H7 (cell line): ENCODE measurements around the gene SCO1. TPM values are rescaled to one million over a fixed set of nuclear protein-coding genes. Genes with fewer than 3 reads are reported as not detected.

Source experiments
- DNase-seq: peaks from one replicate; pipeline ENCODE4 v3.0.0; 2012
- H3K27me3 ChIP-seq: 2 replicates; pipeline ENCODE4 v1.6.0; 2011; ENCODE audit warnings: mild to moderate bottlenecking, low read length; ENCODE audit not compliant: control insufficient read depth, insufficient read depth
- H3K36me3 ChIP-seq: replicated peaks from 2 replicates; pipeline ENCODE4 v1.5.1; 2011; ENCODE audit warnings: low read length; ENCODE audit not compliant: control insufficient read depth, insufficient read depth
- H3K4me3 ChIP-seq: 2 replicates; pipeline ENCODE4 v1.5.1; 2011; ENCODE audit warnings: low read depth, mild to moderate bottlenecking, control low read depth, low read length, moderate library complexity; ENCODE audit not compliant: insufficient read depth
- total RNA-seq: library from RNA; depleted of rRNA; stranded (reverse); fragments of >200 nt; shearing (Covaris generic); gene quantifications from 2 replicates; pipeline ENCODE4 v1.2.3, GENCODE V29; 2014; rRNA removed

Gene SCO1
- total RNA-seq, result 69.6 and 70.4 TPM in 2 replicates

GRCh38 chr17:10697092-10698081 is at the start of gene SCO1, which contains the start of gene ADPRM:
SCO1 (minus strand) TSS chr17:10697533; CDS start chr17:10697507, 26 bp downstream.
ADPRM (plus strand) TSS chr17:10697594; CDS start chr17:10704927, 7,333 bp downstream.
- DNase-seq, result peak; percentile 94
- Histone ChIP-seq H3K27me3 (no peaks in the 10 kb centered on the region), H3K4me3 (peak within 1 kb of the TSS; percentile 93), H3K36me3 (peaks cover 12% of the 10 kb centered on the region)

GRCh38 chr17:10745231-10745630 is 47.9 kb upstream of the SCO1 start:
- no peaks in the 10 kb centered on the region for H3K27me3 ChIP-seq
- DNase-seq, result no peak
- H3K4me3 ChIP-seq, result no peak overlapping the region
- H3K36me3 ChIP-seq, result no peaks in the 10 kb centered on the region

- no peak overlapping the region for H3K4me3 ChIP-seq
- no peak for DNase-seq
- H3K27me3 ChIP-seq, result no peaks in the 10 kb centered on the region
- H3K36me3 ChIP-seq, result no peaks in the 10 kb centered on the region
Measured at GRCh38 chr17:10744501-10745000, 47.2 kb upstream of the SCO1 start.

- Histone ChIP-seq H3K27me3 (no peaks in the 10 kb centered on the region), H3K4me3 (no peak overlapping the region), H3K36me3 (no peaks in the 10 kb centered on the region)
- DNase-seq, result no peak
Measured at GRCh38 chr17:10743316-10744009, 46.1 kb upstream of the SCO1 start.

GRCh38 chr17:10742431-10742830 is 45.1 kb upstream of the SCO1 start:
- no peak overlapping the region for H3K4me3 ChIP-seq
- no peaks in the 10 kb centered on the region for H3K27me3 ChIP-seq
- DNase-seq, result no peak
- no peaks in the 10 kb centered on the region for H3K36me3 ChIP-seq

- DNase-seq, result no peak
- no peak overlapping the region for H3K4me3 ChIP-seq
- no peaks in the 10 kb centered on the region for H3K36me3 ChIP-seq
- no peaks in the 10 kb centered on the region for H3K27me3 ChIP-seq
Measured at GRCh38 chr17:10741416-10742135, 44.2 kb upstream of the SCO1 start.

- no peaks in the 10 kb centered on the region for H3K27me3 ChIP-seq
- H3K4me3 ChIP-seq, result no peak overlapping the region
- no peaks in the 10 kb centered on the region for H3K36me3 ChIP-seq
- DNase-seq, result no peak
Measured at GRCh38 chr17:10739386-10739785, 42.1 kb upstream of the SCO1 start.

GRCh38 chr17:10738521-10739258 is 41.4 kb upstream of the SCO1 start:
- Histone ChIP-seq H3K36me3 (no peaks in the 10 kb centered on the region), H3K4me3 (no peak overlapping the region), H3K27me3 (no peaks in the 10 kb centered on the region)
- no peak for DNase-seq

GRCh38 chr17:10737736-10738135 is 40.4 kb upstream of the SCO1 start:
- DNase-seq, result no peak
- Histone ChIP-seq H3K27me3 (no peaks in the 10 kb centered on the region), H3K36me3 (no peaks in the 10 kb centered on the region), H3K4me3 (no peak overlapping the region)

- Histone ChIP-seq H3K36me3 (no peaks in the 10 kb centered on the region), H3K4me3 (no peak overlapping the region), H3K27me3 (no peaks in the 10 kb centered on the region)
- peak; percentile 78 for DNase-seq
Measured at GRCh38 chr17:10737168-10737622, 39.9 kb upstream of the SCO1 start.

GRCh38 chr17:10735821-10736220 is 38.5 kb upstream of the SCO1 start:
- Histone ChIP-seq H3K4me3 (no peak overlapping the region), H3K27me3 (no peaks in the 10 kb centered on the region), H3K36me3 (no peaks in the 10 kb centered on the region)
- no peak for DNase-seq

- Histone ChIP-seq H3K4me3 (no peak overlapping the region), H3K36me3 (no peaks in the 10 kb centered on the region), H3K27me3 (no peaks in the 10 kb centered on the region)
- no peak for DNase-seq
Measured at GRCh38 chr17:10735251-10735650, 37.9 kb upstream of the SCO1 start.

GRCh38 chr17:10733666-10734065 is 36.3 kb upstream of the SCO1 start:
- Histone ChIP-seq H3K36me3 (no peaks in the 10 kb centered on the region), H3K4me3 (no peak overlapping the region), H3K27me3 (no peaks in the 10 kb centered on the region)
- no peak for DNase-seq
